ENCODE measurements around the gene SMPD2. TPM values are rescaled to one million over a fixed set of nuclear protein-coding genes. Genes with fewer than 3 reads are reported as not detected.

The SMPD2 gene
- total and polyA plus RNA-seq, 2 experiments from 2014 or later, result 5.6 to 10.9 TPM

- ATAC-seq, result no peak
- TF ChIP-seq JUNB (IDR thresholded peaks at IDR 0.05; ENCODE audit: unreplicated experiment), result no peak
- TF ChIP-seq CTCF (conservative IDR thresholded peaks at IDR 0.05; ENCODE audit: low read depth in 2 of 2), result no peak
- no peak for TF ChIP-seq ZNF114 (CRISPR knock-in tag; IDR thresholded peaks at IDR 0.05)
- no peak for TF ChIP-seq STAT1 (IDR thresholded peaks at IDR 0.05; ENCODE audit: unreplicated experiment)
- no peak for TF ChIP-seq NANOG (IDR thresholded peaks at IDR 0.05; ENCODE audit: borderline replicate concordance)
- TF ChIP-seq ZNF331 (CRISPR knock-in tag; IDR thresholded peaks at IDR 0.05; ENCODE audit: low read depth), result no peak
- no peak for TF ChIP-seq EZH2phosphoT487 (IDR thresholded peaks at IDR 0.05; ENCODE audit: unreplicated experiment)
- no peak for TF ChIP-seq EZH2 (IDR thresholded peaks at IDR 0.05; ENCODE audit: low read depth, unreplicated experiment)
- TF ChIP-seq ZNF462 (CRISPR knock-in tag; IDR thresholded peaks at IDR 0.05), result no peak
- no peak for TF ChIP-seq CREB1 (CRISPR knock-in tag; IDR thresholded peaks at IDR 0.05; ENCODE audit: low read depth)
- TF ChIP-seq POLR2AphosphoS5 (IDR thresholded peaks at IDR 0.05; ENCODE audit: low read depth), result no peak
- TF ChIP-seq ETS1 (IDR thresholded peaks at IDR 0.05), result no peak
- no peak for TF ChIP-seq REST (IDR thresholded peaks at IDR 0.05; ENCODE audit: unreplicated experiment)
- H3K4me1 Mint-ChIP-seq, result no peaks in the 10 kb centered on the region
These were observed 22.9 kb upstream of the SMPD2 start for GRCh38 chr6:109417646-109418045.

More at GRCh38 chr6:109417646-109418045, 22.9 kb upstream of the SMPD2 start:
- Mint-ChIP-seq H3K27ac (no peak overlapping the region), H3K4me3 (no peak overlapping the region), H3K36me3 (ENCODE audit: low read depth) (no peaks in the 10 kb centered on the region), H3K27me3 (ENCODE audit: insufficient read depth, low read depth, poor library complexity) (peaks cover 4% of the 10 kb centered on the region), H3K9me3 (no peaks in the 10 kb centered on the region; the same call in 2 of the 3 replicates)
- no peak overlapping the region for H2AFZ ChIP-seq
- H3K27me3 ChIP-seq (ENCODE audit: insufficient read depth), result no peaks in the 10 kb centered on the region
- H3K4me2 ChIP-seq, result no peak overlapping the region
- no peaks in the 10 kb centered on the region for H3K36me3 ChIP-seq (ENCODE audit: insufficient read depth)
- no peaks in the 10 kb centered on the region for H3F3A ChIP-seq (replicated peaks; ENCODE audit: low read depth)
- H3K4me3 ChIP-seq, result no peak overlapping the region
- no peaks in the 10 kb centered on the region for H3K9me2 ChIP-seq (ENCODE audit: insufficient read depth)
- no peaks in the 10 kb centered on the region for H4K20me1 ChIP-seq (replicated peaks; ENCODE audit: insufficient read depth)
- no peak overlapping the region for H3K27ac ChIP-seq (ENCODE audit: low read depth)
- H3K4me1 ChIP-seq (ENCODE audit: insufficient read depth), result no peaks in the 10 kb centered on the region
- DNase-seq (ENCODE audit: low spot score), result no peak
- no peaks in the 10 kb centered on the region for H3K79me2 ChIP-seq (replicated peaks; ENCODE audit: insufficient read depth)

All from GM23338 (cell line).